ENCODE measurements around the gene NCOA7.

DNA sequence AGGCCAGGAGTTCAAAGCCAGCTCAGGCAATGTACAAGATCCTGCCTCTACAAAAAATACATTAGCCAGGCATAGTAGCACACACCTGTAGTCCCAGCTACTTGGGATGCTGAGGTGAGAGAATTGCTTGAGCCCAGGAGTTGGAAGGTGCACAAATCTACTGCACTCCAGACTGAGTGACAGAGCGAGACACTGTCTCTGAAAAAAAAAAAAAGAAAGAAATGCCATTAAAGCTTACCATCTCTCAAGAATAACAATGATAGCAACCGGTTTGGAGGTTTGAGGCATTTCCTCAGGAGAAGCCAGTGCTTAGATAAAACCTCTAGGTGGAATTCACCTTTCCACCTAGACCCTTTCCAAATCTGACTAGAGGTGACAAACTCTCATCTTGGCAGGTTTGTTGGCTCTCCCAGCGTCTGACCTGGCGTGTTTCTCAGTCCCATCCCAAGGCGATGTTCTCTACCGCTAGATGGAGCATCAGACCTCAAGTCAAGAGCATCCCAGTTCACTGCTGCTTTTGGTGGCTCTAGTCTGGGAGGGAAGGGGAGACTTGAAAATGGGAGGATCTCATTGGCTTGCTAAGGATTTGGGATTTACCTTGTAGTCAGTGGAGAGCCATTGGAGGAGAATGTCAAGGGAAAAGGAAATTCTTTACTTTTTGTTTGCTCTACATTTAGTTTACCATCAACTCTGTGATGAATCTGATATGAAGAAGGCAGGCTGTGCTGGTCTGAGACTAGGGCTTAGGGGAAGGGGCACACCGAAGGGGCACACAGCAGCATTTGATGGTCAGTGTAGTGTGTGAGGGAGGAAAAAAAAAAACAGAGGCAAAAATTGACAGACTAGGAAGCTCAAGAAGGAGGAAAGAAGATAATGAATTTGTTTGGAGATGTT, 67.9 kb downstream of the NCOA7 start:
- TF ChIP-seq, protein P1, sequence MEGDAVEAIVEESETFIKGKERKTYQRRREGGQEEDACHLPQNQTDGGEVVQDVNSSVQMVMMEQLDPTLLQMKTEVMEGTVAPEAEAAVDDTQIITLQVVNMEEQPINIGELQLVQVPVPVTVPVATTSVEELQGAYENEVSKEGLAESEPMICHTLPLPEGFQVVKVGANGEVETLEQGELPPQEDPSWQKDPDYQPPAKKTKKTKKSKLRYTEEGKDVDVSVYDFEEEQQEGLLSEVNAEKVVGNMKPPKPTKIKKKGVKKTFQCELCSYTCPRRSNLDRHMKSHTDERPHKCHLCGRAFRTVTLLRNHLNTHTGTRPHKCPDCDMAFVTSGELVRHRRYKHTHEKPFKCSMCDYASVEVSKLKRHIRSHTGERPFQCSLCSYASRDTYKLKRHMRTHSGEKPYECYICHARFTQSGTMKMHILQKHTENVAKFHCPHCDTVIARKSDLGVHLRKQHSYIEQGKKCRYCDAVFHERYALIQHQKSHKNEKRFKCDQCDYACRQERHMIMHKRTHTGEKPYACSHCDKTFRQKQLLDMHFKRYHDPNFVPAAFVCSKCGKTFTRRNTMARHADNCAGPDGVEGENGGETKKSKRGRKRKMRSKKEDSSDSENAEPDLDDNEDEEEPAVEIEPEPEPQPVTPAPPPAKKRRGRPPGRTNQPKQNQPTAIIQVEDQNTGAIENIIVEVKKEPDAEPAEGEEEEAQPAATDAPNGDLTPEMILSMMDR (IDR thresholded peaks at IDR 0.05): peak; percentile 94
- no peak for TF ChIP-seq TCF7L2 (IDR thresholded peaks at IDR 0.05; ENCODE audit: low read depth, low read length)
- no peak for TF ChIP-seq REST (IDR thresholded peaks at IDR 0.05; ENCODE audit: insufficient read depth in 1 of 2, low read depth in 2 of 2, low read length in 1 of 2)
- no peak for TF ChIP-seq SIN3A (IDR thresholded peaks at IDR 0.05; ENCODE audit: borderline replicate concordance, insufficient read depth, low read depth, low read length)
- no peak for TF ChIP-seq POLR2AphosphoS5 (IDR thresholded peaks at IDR 0.05; ENCODE audit: low read depth, low read length)

Data from Panc1 (cell line).